Measurements from ENCODE around the gene DNAJB9.

The DNAJB9 gene

DNA sequence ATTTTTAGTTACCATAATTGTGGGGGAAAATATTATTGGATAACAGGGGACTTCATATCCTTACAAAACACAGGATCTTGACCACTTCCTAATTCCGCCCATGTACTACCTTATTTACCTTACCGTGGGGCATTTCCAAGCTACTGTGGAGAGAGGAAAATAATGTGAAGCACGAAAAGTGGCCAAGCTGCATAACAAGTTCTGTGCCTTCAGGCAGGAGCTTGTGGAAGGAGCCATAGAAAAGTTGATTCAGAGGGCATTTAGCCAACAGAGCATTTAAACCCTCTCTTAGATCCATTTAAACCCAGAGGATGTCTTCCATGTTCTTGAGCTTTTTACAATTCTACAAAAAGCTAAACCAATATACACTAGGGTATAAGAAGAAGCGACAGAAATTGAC lies 41.6 kb downstream of the DNAJB9 start:
- DNase-seq = no peak

DNA sequence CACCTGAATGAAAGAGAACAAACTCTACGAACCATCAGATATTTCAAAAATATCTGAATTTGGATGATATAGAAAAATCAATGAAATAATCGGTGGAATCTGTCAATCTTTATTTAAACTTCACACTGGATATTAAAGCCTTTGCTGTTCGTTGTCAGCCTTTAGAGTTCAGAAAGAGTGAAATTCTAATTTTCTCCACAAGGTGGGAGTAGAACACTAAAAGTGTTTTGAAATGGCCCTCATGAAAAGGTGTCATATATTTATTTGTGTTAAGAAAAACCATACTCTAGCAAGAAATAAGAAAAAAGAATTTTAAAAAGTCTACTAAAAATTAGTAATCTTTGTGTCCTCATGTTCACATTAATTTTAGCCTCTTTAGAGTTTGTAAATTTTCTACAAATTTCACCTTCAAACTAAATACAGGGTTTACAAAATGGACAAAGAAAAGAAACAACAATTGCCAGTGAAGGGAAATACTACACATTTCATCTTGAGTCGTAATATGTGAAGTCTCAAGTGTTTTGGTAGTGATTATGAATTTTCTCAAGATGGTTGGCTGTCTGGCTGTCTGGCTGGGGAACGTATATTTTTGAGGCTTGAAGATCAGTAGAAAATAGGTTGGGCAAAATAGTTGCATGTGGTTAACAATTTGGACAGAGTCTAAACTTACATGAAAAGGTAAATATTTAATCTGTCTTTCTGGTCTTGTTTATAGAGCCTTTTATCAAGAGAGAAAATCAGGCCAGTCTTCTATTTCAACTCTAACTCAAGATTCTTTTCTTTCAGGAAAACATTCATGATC lies 43.7 kb downstream of the DNAJB9 start:
- no peak for DNase-seq

DNA sequence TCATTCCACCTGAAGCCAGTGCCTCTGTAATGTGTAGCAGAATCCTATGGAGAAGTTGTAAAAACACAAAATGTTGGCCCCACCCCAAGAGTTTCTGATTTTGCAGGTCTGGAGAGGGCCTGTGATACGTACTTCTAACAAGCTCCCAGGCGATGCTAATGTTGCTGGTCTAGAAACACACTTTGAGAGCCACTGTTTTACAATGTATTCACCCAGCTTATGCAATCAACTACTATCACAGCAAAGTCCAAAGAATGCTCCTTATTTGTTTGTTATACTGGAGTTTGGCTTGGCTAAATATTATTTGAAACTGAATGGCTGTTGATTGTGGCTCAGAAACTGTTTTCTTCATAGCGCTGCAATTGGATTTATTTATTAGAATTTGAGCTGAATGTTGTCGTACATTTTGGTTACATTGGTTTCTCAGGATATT lies 44.3 kb downstream of the DNAJB9 start:
- DNase-seq = no peak

DNA sequence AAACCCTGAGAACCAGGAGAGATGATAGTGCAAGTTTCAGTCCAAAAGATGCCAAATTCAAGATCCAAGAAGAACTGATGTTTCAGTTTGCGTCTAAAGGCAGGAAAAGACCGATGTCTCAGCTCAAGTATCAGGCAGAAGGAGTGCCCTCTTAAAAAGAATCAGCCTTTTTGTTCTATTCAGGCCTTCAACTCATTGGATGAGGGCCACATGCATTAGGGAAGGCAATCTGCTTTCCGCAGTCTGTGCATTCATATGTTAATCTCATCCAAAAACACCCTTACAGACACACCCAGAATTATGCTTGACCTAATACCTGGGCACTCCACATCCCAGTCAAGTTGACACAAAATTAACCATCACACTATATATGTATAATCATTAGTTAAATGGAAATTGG lies 45.2 kb downstream of the DNAJB9 start:
- DNase-seq = no peak

DNA sequence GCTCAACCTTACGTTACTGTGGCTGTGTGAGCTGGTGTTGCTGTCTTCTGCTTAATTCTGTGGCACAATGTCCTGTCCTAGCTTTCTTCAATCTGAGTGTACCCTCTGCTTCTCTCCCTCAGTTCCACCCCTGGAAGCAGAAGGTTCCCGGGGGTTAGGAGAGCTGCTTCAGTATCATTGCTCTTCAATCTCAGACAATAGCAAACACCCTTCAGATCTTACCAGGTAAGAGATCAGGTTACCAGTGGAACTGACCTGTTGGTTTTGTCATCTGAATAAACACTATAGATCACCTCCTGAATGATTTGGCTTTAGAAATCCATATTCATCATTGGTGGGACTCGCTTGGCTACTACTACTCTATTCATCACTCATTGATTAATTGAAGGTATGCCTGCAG lies 48.4 kb downstream of the DNAJB9 start:
- no peak for DNase-seq

DNA sequence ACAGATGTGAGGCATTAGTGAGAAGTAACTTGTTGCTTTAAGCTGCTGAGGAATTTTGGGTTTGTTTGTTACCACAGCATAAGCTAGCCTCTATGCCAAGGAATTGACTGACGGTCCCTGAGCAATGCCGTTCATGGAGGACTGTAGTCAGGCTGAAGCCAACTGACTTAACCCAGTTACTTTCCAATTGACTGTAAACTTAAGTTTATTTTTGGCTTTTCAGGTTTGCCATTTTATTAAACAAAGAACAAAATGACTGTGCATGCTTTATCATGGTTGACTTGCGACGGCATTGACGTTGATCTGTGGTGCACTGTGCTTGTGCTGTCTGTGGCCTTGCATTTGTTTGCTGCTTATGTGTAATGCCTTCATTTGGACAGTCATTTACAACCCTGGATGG lies 53.5 kb downstream of the DNAJB9 start:
- no peak for DNase-seq
